ENCODE data around the gene PEAK3.

DNA sequence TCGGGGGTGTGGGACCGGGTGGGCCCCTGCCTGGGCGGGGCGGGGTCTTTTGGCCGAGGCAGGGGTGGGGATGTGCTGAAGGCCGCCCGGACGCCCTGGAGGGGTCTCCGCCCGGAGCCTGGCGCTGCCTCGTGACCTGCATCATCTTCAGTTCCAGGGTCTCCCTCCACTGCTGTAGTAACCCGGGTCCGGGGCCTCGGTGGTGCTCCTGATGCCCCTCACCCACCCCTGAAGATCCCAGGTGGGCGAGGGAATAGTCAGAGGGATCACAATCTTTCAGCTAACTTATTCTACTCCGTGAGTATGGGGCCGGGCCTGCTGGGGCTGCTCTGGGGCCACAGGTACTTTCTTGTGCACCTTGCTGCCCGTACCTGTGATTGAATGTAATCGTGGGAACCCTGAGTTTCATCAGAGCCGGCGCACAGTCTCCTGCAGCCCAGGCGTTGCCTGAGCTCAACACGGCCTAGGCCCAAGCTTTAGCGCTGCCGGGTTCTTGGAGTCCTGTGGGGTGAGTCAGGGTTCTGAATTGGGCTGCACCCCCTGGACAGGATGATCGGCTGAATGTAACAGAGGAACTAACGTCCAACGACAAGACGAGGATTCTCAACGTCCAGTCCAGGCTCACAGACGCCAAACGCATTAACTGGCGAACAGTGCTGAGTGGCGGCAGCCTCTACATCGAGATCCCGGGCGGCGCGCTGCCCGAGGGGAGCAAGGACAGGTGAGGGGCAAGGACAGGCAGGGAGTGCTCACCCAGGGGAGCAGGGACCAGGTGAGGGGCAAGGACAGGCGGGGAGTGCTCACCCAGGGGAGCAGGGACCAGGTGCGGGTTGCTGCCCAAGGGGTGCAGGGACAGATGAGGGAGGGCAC, 10.5 kb downstream of the PEAK3 start:
- TF ChIP-seq POLR2A (IDR thresholded peaks at IDR 0.05; ENCODE audit: low read depth, low read length): no peak
- no peak for TF ChIP-seq POLR2AphosphoS5 (IDR thresholded peaks at IDR 0.05; ENCODE audit: low read depth, low read length)

Measured in GM12891 (cell line).